Astrocyte (in vitro differentiated cells and primary cell): ENCODE results near the gene SBNO2. TPM values are rescaled to one million over a fixed set of nuclear protein-coding genes. Genes with fewer than 3 reads are reported as not detected.

Experiments used
- DNase-seq: peaks from one replicate; pipeline ENCODE4 v3.0.0-alpha.2; 2010; ENCODE audit warnings: low read depth
- FAIRE-seq: peaks from 2 replicates; lab custom pipeline; 2011; peaks lifted over from hg19 to GRCh38; lab: Jason Lieb, UNC
- H2AFZ ChIP-seq: 2 replicates; pipeline ENCODE4 v1.6.0; 2012; ENCODE audit warnings: low read depth, low read length, inconsistent platforms
- H3K27ac ChIP-seq: 2 replicates; pipeline ENCODE4 v1.5.1; 2011; ENCODE audit warnings: low read depth, low read length, inconsistent platforms
- H3K27me3 ChIP-seq: 2 replicates; pipeline ENCODE4 v1.6.0; 2011; ENCODE audit warnings: low read length, inconsistent platforms; ENCODE audit not compliant: insufficient read depth
- H3K36me3 ChIP-seq: 2 replicates; pipeline ENCODE4 v1.5.1; 2011; ENCODE audit warnings: low read length, inconsistent platforms; ENCODE audit not compliant: insufficient read depth
- H3K4me1 ChIP-seq: 2 replicates; pipeline ENCODE4 v1.5.1; 2011; ENCODE audit warnings: low read length, inconsistent platforms; ENCODE audit not compliant: insufficient read depth
- H3K4me2 ChIP-seq: 2 replicates; pipeline ENCODE4 v1.6.0; 2012; ENCODE audit warnings: low read length, inconsistent platforms
- H3K4me3 ChIP-seq: 2 replicates; pipeline ENCODE4 v1.5.1; 2011; ENCODE audit warnings: low read depth, mild to moderate bottlenecking, low read length, inconsistent platforms; ENCODE audit not compliant: insufficient read depth
- H3K79me2 ChIP-seq: 2 replicates; pipeline ENCODE4 v1.6.0; 2012; ENCODE audit warnings: mild to moderate bottlenecking, low read length, inconsistent platforms; ENCODE audit not compliant: insufficient read depth
- H3K9ac ChIP-seq: 2 replicates; pipeline ENCODE4 v1.6.0; 2012; ENCODE audit warnings: mild to moderate bottlenecking, low read length, inconsistent platforms
- H3K9me3 ChIP-seq: 2 replicates; pipeline ENCODE4 v1.5.1; 2012; ENCODE audit warnings: low read depth, mild to moderate bottlenecking, low read length, inconsistent platforms; ENCODE audit not compliant: insufficient read depth
- H4K20me1 ChIP-seq: 2 replicates; pipeline ENCODE4 v1.6.0; 2012; ENCODE audit warnings: low read length, inconsistent platforms; ENCODE audit not compliant: insufficient read depth
- H3K27ac Mint-ChIP-seq: one replicate; pipeline ENCODE4 v1.8.0; 2021; ENCODE audit warnings: mild to moderate bottlenecking, mixed read lengths; ENCODE audit not compliant: unreplicated experiment
- H3K27me3 Mint-ChIP-seq: one replicate; pipeline ENCODE4 v1.8.0; 2021; ENCODE audit warnings: low read depth, mixed read lengths; ENCODE audit not compliant: unreplicated experiment
- H3K36me3 Mint-ChIP-seq: one replicate; pipeline ENCODE4 v1.8.0; 2021; ENCODE audit warnings: low read depth, mixed read lengths; ENCODE audit not compliant: unreplicated experiment
- H3K4me1 Mint-ChIP-seq: one replicate; pipeline ENCODE4 v1.8.0; 2021; ENCODE audit warnings: low read depth, mixed read lengths; ENCODE audit not compliant: unreplicated experiment
- H3K4me3 Mint-ChIP-seq: one replicate; pipeline ENCODE4 v1.8.0; 2021; ENCODE audit warnings: mild to moderate bottlenecking, moderate library complexity, mixed read lengths; ENCODE audit not compliant: unreplicated experiment
- H3K9me3 Mint-ChIP-seq: one replicate; pipeline ENCODE4 v1.8.0; 2021; ENCODE audit warnings: mild to moderate bottlenecking, mixed read lengths; ENCODE audit not compliant: unreplicated experiment
- EZH2 ChIP-seq: IDR thresholded peaks from 2 replicates; pipeline ENCODE4 v1.6.1; 2012; ENCODE audit warnings: mild to moderate bottlenecking, low read length, inconsistent platforms; ENCODE audit not compliant: insufficient read depth
- total RNA-seq: library from RNA; stranded (reverse); gene quantifications from 2 replicates; pipeline ENCODE4 v1.2.1, GENCODE V29; 2021
- TF ChIP-seq, protein P1 (sequence below): IDR thresholded peaks from 2 replicates; pipeline ENCODE4 v1.5.1; 2011; ENCODE audit warnings: low read depth, mild to moderate bottlenecking, inconsistent platforms, low read length, moderate library complexity; ENCODE audit not compliant: insufficient read depth

SBNO2 gene
- total RNA-seq, 1 donor from 2014 or later: 39.3 TPM

DNA sequence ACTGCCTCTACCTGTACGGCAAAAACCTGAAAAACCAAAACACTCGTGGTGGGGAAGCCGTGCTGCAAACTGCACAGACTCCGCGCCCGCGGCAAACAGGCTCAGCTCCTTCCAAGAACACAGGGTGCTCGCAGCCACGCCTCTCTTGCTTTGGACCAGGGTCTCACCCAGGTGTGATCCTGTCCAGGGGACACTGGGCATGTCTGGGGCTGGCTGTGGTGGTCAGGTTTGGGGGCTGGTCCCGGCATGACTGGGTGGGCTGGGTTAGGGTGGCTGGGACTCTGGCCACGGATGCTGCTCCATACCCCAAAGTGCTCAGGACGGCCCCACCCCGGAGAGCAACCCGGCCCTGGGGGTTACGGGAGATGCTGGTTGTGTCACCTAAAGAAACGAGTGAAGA, 56.4 kb downstream of the SBNO2 start:
- H3K4me3 Mint-ChIP-seq: no peak overlapping the region
- H3K4me1 Mint-ChIP-seq: no peaks in the 10 kb centered on the region
- Histone ChIP-seq H4K20me1 (peaks cover 24% of the 10 kb centered on the region), H3K27ac (no peak overlapping the region), H3K79me2 (no peaks in the 10 kb centered on the region), H3K27me3 (no peaks in the 10 kb centered on the region), H3K4me1 (peaks cover 11% of the 10 kb centered on the region), H3K4me2 (no peak overlapping the region), H2AFZ (no peak overlapping the region), H3K9ac (no peak overlapping the region), H3K36me3 (peaks cover 7% of the 10 kb centered on the region), H3K4me3 (no peak overlapping the region), H3K9me3 (no peaks in the 10 kb centered on the region)
- DNase-seq (no peak), FAIRE-seq (no peak)
- no peaks in the 10 kb centered on the region for H3K9me3 Mint-ChIP-seq
- peaks cover 9% of the 10 kb centered on the region for H3K36me3 Mint-ChIP-seq
- TF ChIP-seq, protein P1, sequence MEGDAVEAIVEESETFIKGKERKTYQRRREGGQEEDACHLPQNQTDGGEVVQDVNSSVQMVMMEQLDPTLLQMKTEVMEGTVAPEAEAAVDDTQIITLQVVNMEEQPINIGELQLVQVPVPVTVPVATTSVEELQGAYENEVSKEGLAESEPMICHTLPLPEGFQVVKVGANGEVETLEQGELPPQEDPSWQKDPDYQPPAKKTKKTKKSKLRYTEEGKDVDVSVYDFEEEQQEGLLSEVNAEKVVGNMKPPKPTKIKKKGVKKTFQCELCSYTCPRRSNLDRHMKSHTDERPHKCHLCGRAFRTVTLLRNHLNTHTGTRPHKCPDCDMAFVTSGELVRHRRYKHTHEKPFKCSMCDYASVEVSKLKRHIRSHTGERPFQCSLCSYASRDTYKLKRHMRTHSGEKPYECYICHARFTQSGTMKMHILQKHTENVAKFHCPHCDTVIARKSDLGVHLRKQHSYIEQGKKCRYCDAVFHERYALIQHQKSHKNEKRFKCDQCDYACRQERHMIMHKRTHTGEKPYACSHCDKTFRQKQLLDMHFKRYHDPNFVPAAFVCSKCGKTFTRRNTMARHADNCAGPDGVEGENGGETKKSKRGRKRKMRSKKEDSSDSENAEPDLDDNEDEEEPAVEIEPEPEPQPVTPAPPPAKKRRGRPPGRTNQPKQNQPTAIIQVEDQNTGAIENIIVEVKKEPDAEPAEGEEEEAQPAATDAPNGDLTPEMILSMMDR: no peak
- TF ChIP-seq EZH2: no peak
- no peaks in the 10 kb centered on the region for H3K27me3 Mint-ChIP-seq
- no peak overlapping the region for H3K27ac Mint-ChIP-seq

GRCh38 chr19:1116726-1117581, 57.1 kb downstream of the SBNO2 start:
- Histone ChIP-seq H3K27me3 (no peaks in the 10 kb centered on the region), H3K4me1 (peaks cover 11% of the 10 kb centered on the region), H3K27ac (no peak overlapping the region), H3K79me2 (no peaks in the 10 kb centered on the region), H3K4me2 (no peak overlapping the region), H4K20me1 (peaks cover 24% of the 10 kb centered on the region), H3K4me3 (no peak overlapping the region), H3K9me3 (no peaks in the 10 kb centered on the region), H3K36me3 (peaks cover 7% of the 10 kb centered on the region), H2AFZ (no peak overlapping the region), H3K9ac (no peak overlapping the region)
- no peak for TF ChIP-seq EZH2
- TF ChIP-seq, protein P1: no peak
- H3K36me3 Mint-ChIP-seq: peaks cover 9% of the 10 kb centered on the region
- H3K4me3 Mint-ChIP-seq: no peak overlapping the region
- FAIRE-seq: no peak
- H3K9me3 Mint-ChIP-seq: no peaks in the 10 kb centered on the region
- no peaks in the 10 kb centered on the region for H3K4me1 Mint-ChIP-seq
- no peaks in the 10 kb centered on the region for H3K27me3 Mint-ChIP-seq
- no peak overlapping the region for H3K27ac Mint-ChIP-seq
- no peak for DNase-seq
